ENCODE measurements around the gene ITPK1. TPM values are rescaled to one million over a fixed set of nuclear protein-coding genes. Genes with fewer than 3 reads are reported as not detected.
A peak's percentile ranks its signal among the peaks of the same experiment; 100 is the strongest.

ITPK1 gene
- total RNA-seq, 1 donor from 2014 or later = 59.8 TPM

GRCh38 chr14:93041830-93042229 lies 73.9 kb downstream of the ITPK1 start:
- Mint-ChIP-seq H3K36me3 (ENCODE audit: low read depth) (no peaks in the 10 kb centered on the region), H3K4me3 (no peak overlapping the region), H3K4me1 (peaks cover 61% of the 10 kb centered on the region), H3K27ac (ENCODE audit: unreplicated experiment) (no peak overlapping the region), H3K9me3 (no peaks in the 10 kb centered on the region), H3K27me3 (ENCODE audit: low read depth) (peaks cover 41% of the 10 kb centered on the region)
- TF ChIP-seq, protein P1, sequence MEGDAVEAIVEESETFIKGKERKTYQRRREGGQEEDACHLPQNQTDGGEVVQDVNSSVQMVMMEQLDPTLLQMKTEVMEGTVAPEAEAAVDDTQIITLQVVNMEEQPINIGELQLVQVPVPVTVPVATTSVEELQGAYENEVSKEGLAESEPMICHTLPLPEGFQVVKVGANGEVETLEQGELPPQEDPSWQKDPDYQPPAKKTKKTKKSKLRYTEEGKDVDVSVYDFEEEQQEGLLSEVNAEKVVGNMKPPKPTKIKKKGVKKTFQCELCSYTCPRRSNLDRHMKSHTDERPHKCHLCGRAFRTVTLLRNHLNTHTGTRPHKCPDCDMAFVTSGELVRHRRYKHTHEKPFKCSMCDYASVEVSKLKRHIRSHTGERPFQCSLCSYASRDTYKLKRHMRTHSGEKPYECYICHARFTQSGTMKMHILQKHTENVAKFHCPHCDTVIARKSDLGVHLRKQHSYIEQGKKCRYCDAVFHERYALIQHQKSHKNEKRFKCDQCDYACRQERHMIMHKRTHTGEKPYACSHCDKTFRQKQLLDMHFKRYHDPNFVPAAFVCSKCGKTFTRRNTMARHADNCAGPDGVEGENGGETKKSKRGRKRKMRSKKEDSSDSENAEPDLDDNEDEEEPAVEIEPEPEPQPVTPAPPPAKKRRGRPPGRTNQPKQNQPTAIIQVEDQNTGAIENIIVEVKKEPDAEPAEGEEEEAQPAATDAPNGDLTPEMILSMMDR (conservative IDR thresholded peaks at IDR 0.05) = no peak
- no peak for DNase-seq (ENCODE audit: low read depth, low spot score)

GRCh38 chr14:93040982-93041381 lies 74.7 kb downstream of the ITPK1 start:
- TF ChIP-seq, protein P1 (conservative IDR thresholded peaks at IDR 0.05) = no peak
- no peak for DNase-seq (ENCODE audit: low read depth, low spot score)
- H3K27ac Mint-ChIP-seq (ENCODE audit: unreplicated experiment) = peak overlapping the region; percentile 73
- peak overlapping the region; percentile 54 for H3K4me3 Mint-ChIP-seq
- H3K36me3 Mint-ChIP-seq (ENCODE audit: low read depth) = no peaks in the 10 kb centered on the region
- H3K27me3 Mint-ChIP-seq (ENCODE audit: low read depth) = peaks cover 39% of the 10 kb centered on the region
- no peaks in the 10 kb centered on the region for H3K9me3 Mint-ChIP-seq
- H3K4me1 Mint-ChIP-seq = peaks cover 66% of the 10 kb centered on the region

DNA sequence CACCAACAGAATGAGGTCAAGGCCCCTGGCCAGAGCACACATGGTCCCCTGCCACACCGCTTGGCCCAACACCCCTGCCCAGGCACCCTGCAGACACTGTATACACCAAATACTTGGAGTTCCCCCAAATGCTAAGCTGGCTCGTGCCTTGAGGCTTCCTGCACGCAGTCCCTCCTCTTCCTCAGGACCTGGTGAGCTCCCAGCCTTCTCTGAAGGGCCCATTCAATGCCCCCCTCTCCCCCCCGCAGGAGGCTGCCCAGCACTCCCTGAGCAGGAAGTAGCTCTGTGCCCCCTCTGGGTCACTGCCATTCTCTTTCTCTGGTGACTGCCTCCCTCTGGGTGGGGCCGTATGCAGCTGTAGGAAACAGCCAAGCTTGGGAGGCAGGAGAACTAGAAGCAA lies 75.3 kb downstream of the ITPK1 start:
- Mint-ChIP-seq H3K4me1 (peaks cover 65% of the 10 kb centered on the region), H3K9me3 (no peaks in the 10 kb centered on the region), H3K27me3 (ENCODE audit: low read depth) (peaks cover 38% of the 10 kb centered on the region), H3K36me3 (ENCODE audit: low read depth) (no peaks in the 10 kb centered on the region), H3K4me3 (peak overlapping the region; percentile 54), H3K27ac (ENCODE audit: unreplicated experiment) (no peak overlapping the region)
- DNase-seq (ENCODE audit: low read depth, low spot score) = no peak
- TF ChIP-seq, protein P1 (conservative IDR thresholded peaks at IDR 0.05) = no peak

GRCh38 chr14:93039649-93040315 lies 75.9 kb downstream of the ITPK1 start:
- H3K27ac Mint-ChIP-seq (ENCODE audit: unreplicated experiment) = no peak overlapping the region
- H3K27me3 Mint-ChIP-seq (ENCODE audit: low read depth) = peaks cover 34% of the 10 kb centered on the region
- H3K4me1 Mint-ChIP-seq = peaks cover 66% of the 10 kb centered on the region
- H3K36me3 Mint-ChIP-seq (ENCODE audit: low read depth) = no peaks in the 10 kb centered on the region
- no peak for DNase-seq (ENCODE audit: low read depth, low spot score)
- TF ChIP-seq, protein P1 (conservative IDR thresholded peaks at IDR 0.05) = no peak
- H3K4me3 Mint-ChIP-seq = no peak overlapping the region
- no peaks in the 10 kb centered on the region for H3K9me3 Mint-ChIP-seq

DNA sequence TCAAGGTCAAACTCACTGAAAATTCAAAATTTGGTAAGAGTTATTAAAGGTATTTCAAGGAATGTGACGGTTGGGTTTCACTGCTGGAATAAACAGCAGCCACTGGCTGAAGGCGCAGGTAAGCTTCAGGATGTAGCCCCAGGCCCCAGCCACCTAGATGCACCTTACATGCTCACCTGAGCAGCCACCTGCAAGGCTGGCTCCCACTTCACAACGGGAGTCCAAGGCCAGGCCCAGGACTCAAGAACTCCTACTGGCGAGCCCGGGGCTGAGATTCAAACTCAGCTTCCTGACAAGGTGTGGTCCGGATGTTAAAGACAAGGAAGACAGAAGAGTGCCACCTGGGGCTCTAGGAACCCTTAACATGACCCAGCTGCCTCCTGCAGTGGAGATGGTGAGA lies 78.4 kb downstream of the ITPK1 start:
- Mint-ChIP-seq H3K4me1 (peaks cover 78% of the 10 kb centered on the region), H3K36me3 (ENCODE audit: low read depth) (no peaks in the 10 kb centered on the region), H3K27me3 (ENCODE audit: low read depth) (peaks cover 35% of the 10 kb centered on the region), H3K4me3 (peak overlapping the region; percentile 77), H3K9me3 (no peaks in the 10 kb centered on the region), H3K27ac (ENCODE audit: unreplicated experiment) (peak overlapping the region; percentile 3)
- no peak for DNase-seq (ENCODE audit: low read depth, low spot score)
- TF ChIP-seq, protein P1 (conservative IDR thresholded peaks at IDR 0.05) = no peak

All from neural crest cell (in vitro differentiated cells).